HCT116 (cell line): ENCODE data around the gene SLC1A4.

Experiments used
- CBX3 ChIP-seq: IDR thresholded peaks from 2 replicates; pipeline ENCODE4 v1.6.1; 2012; ENCODE audit warnings: low read depth
- CEBPB ChIP-seq: IDR thresholded peaks from 2 replicates; pipeline ENCODE4 v1.6.1; 2012; ENCODE audit warnings: low read depth
- CTCF ChIP-seq, 3 experiments: fragments of 200-600 bp in 1 of 3; sonication (generic) in 1 of 3; IDR thresholded peaks in 2 of 3; conservative IDR thresholded peaks in 1 of 3; 2 replicates each; pipeline ENCODE4 v1.5.1; 2012 to 2017; ENCODE audit warnings: low read depth in 2 of 3, low read length in 2 of 3, antibody characterized with exemption in 1 of 3, borderline replicate concordance in 1 of 3, control low read depth in 1 of 3, mild to moderate bottlenecking in 1 of 3, mixed read lengths in 1 of 3, mixed run types in 1 of 3, moderate library complexity in 1 of 3; ENCODE audit not compliant: insufficient read depth in 1 of 3
- EGR1 ChIP-seq: IDR thresholded peaks from 2 replicates; pipeline ENCODE4 v1.6.1; 2012; ENCODE audit warnings: low read depth
- ELF1 ChIP-seq: IDR thresholded peaks from 2 replicates; pipeline ENCODE4 v1.6.1; 2012; ENCODE audit warnings: low read depth, borderline replicate concordance
- EZH2 ChIP-seq: fragments of 200-600 bp; sonication (generic); IDR thresholded peaks from 2 replicates; pipeline ENCODE4 v1.6.1; 2017; ENCODE audit warnings: antibody characterized with exemption, mixed run types
- JUND ChIP-seq: IDR thresholded peaks from 2 replicates; pipeline ENCODE4 v1.6.1; 2012
- POLR2A ChIP-seq: IDR thresholded peaks from 2 replicates; pipeline ENCODE4 v1.7.0; 2011; ENCODE audit warnings: borderline replicate concordance; ENCODE audit not compliant: insufficient read depth, insufficient read length; ENCODE audit errors: extremely low read depth
- POLR2AphosphoS5 ChIP-seq: IDR thresholded peaks from 2 replicates; pipeline ENCODE4 v1.6.1; 2011; ENCODE audit warnings: mild to moderate bottlenecking, low read depth, low read length, moderate library complexity
- RAD21 ChIP-seq: IDR thresholded peaks from 2 replicates; pipeline ENCODE4 v1.6.1; 2012; ENCODE audit warnings: low read depth, mild to moderate bottlenecking
- REST ChIP-seq: IDR thresholded peaks from 2 replicates; pipeline ENCODE4 v1.6.1; 2012; ENCODE audit warnings: low read depth
- SP1 ChIP-seq: IDR thresholded peaks from 2 replicates; pipeline ENCODE4 v1.6.1; 2012; ENCODE audit warnings: low read depth
- YY1 ChIP-seq: IDR thresholded peaks from 2 replicates; pipeline ENCODE4 v1.6.1; 2011; ENCODE audit warnings: low read length, low read depth, moderate library complexity, mild to moderate bottlenecking; ENCODE audit not compliant: insufficient replicate concordance; ENCODE audit errors: extremely low read depth
- ZBTB33 ChIP-seq: IDR thresholded peaks from 2 replicates; pipeline ENCODE4 v1.6.1; 2011; ENCODE audit warnings: mild to moderate bottlenecking, low read length, moderate library complexity; ENCODE audit not compliant: insufficient replicate concordance; ENCODE audit errors: extremely low read depth

GRCh38 chr2:65053199-65053598, 64.0 kb downstream of the SLC1A4 start:
- TF ChIP-seq YY1, result no peak
- no peak for TF ChIP-seq CTCF (IDR thresholded peaks at IDR 0.05 in 2 of 3, conservative IDR thresholded peaks at IDR 0.05 in 1 of 3; ENCODE audit: borderline replicate concordance in 1 of 3, insufficient read depth in 1 of 3, low read depth in 2 of 3, low read length in 2 of 3)
- no peak for TF ChIP-seq POLR2AphosphoS5
- no peak for TF ChIP-seq REST
- TF ChIP-seq SP1, result no peak
- no peak for TF ChIP-seq ELF1
- no peak for TF ChIP-seq CBX3
- TF ChIP-seq EZH2, result no peak
- no peak for TF ChIP-seq POLR2A
- TF ChIP-seq RAD21, result no peak
- TF ChIP-seq EGR1, result no peak
- TF ChIP-seq ZBTB33, result no peak
- TF ChIP-seq CEBPB, result no peak
- TF ChIP-seq JUND, result no peak
